HG02970 (cell line): ENCODE results near the gene KREMEN1.

Source experiments
- ATAC-seq: cut with Tn5 transposase; IDR thresholded peaks from one replicate; pipeline ENCODE4 v1.9.1; 2021; ENCODE audit warnings: mild to moderate bottlenecking, moderate library complexity, moderate number of reproducible peaks; ENCODE audit not compliant: unreplicated experiment, low FRiP score

The KREMEN1 gene

DNA sequence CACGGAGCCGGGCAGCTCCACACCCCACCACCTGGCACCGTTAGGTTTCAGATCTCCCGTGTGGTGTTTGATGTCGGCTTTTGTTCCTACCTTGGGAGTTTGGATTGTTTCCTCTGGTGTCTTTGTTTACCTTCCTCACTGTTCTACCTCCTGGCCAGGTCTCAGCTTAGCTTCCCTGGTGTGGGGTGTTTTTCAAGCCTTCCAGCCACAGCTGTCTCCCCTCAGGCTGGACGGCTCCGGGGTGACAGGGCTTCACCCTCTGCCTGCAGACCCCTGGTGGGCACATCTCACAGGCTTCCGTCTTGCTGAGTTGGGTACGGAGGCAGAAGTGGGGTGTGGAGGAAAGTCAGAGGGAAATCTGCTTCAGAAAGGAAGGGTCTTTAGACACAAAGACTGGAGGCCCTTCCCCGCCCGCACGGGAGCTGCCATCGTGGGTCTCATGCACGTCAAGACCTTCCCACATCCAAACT is 73.3 kb downstream of the KREMEN1 start:
- ATAC-seq, result no peak

DNA sequence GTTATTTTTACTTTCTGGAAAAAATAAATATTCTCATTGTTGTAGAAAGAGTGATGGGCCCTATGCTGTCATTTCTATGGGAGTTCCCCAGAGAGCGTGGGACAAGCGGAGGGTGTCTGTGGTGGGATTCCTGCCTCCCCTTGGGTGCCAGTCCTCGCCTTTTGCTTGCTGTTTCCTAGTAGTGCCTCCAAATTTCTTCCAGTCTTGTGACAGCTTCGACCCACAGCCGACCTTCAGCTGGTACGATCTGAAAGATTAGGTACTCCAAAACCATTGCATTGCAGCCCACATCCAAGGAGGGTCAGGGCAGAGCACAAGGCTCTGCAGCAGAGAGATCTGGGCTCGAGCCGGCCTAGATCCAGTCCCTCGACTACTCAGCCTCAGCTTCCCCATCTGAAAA is 73.9 kb downstream of the KREMEN1 start:
- ATAC-seq, result no peak

- no peak for ATAC-seq
Measured at GRCh38 chr22:29147331-29147899, 74.6 kb downstream of the KREMEN1 start.

DNA sequence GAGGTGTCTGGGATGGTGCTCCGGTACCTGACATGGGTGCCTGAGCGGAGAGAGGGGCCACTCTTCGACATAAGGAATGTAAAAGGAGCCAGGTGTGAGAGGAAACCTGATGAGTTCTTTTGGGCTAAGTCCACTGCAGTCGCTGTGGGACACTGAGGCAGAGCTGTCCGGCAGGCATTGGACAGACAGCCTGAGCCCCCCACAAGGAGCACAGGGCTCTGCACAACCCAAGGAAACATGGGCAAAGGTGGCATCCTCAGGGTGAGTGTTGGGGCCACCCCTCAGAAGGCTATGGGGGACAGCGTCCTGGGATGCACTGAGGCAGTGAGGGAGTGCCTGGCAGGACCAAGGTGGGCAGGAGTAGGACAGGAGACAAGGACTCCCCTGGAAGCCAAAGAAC is 75.2 kb downstream of the KREMEN1 start:
- no peak for ATAC-seq

GRCh38 chr22:29148826-29149225 is 76.0 kb downstream of the KREMEN1 start:
- no peak for ATAC-seq

DNA sequence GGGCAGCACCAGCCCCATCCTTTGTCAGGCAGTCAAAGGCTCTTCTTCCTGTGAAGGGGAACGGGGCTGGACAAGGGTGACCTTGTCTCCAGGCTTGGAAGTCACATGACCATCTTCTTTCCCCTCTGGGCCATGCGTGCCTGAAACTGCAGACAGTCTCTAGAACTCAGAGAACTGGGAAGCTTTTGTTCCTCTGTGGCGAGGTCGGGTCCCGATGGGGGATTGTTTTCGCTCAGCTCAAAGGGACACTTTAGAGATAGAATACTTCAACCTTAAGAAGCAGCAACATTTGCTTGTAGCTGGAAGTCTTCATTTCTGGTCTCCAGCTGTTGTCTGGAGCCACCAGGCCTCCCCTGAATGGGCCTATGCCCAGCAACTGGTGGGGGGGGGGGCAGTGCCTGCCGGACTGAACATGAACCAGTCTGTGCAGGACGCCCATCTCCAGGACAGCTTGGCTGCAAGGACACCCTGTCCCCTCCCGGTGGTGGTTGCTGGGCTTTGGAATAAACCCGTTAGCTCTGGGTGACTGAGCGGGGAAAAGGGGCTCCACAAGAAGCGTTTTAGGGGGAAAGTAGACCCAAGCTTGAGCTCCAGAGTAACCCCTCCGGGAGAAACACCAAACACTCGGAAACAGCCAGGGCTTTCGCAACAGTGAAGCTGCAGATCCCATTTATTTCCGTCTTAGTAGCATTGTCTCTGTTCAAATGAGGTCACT is 77.2 kb downstream of the KREMEN1 start:
- ATAC-seq, result no peak

DNA sequence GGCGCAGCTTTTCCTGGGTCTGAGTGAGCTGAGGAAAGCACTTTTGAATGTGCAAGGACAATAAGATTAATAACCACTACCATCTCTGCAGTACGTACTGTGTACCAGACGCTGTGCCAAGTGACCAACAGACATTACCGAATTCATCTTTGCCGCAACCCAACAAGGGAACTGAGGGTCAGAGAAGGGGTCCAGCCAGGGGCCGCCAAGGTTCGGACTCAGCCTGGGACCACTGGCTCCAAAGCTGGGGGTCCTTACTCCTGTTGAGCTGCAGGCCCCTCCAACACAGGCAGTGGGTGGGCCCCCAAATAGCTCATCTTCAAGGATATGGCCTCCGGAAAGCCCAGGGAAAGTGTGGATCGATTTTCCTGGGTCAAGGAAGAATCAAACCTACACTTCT is 77.9 kb downstream of the KREMEN1 start:
- no peak for ATAC-seq

DNA sequence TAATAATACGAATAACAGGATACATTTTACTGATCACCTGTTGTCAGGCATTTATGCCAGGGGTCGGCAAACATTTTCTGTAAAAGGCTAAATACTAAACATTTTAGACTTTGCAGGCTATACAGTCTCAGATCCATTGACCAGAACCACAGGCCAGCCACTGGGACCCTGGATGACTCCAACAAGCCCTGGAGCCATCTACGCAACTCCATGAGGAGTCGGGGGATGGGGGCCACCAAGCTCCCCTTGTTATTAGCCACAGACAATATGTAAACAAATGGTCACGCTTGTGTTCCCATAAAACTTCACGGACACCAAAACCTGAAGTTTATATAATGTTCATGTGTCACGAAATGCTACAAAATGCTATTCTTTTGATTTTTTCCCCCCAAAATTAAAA is 78.5 kb downstream of the KREMEN1 start:
- no peak for ATAC-seq

GRCh38 chr22:29152045-29152953 is 79.5 kb downstream of the KREMEN1 start:
- ATAC-seq, result no peak

GRCh38 chr22:29152954-29153719 is 80.3 kb downstream of the KREMEN1 start:
- no peak for ATAC-seq

GRCh38 chr22:29154364-29155048 is 81.7 kb downstream of the KREMEN1 start:
- no peak for ATAC-seq

- no peak for ATAC-seq
Measured at GRCh38 chr22:29155966-29156365, 83.1 kb downstream of the KREMEN1 start.

- ATAC-seq, result no peak
Measured at GRCh38 chr22:29156507-29156906, 83.7 kb downstream of the KREMEN1 start.

DNA sequence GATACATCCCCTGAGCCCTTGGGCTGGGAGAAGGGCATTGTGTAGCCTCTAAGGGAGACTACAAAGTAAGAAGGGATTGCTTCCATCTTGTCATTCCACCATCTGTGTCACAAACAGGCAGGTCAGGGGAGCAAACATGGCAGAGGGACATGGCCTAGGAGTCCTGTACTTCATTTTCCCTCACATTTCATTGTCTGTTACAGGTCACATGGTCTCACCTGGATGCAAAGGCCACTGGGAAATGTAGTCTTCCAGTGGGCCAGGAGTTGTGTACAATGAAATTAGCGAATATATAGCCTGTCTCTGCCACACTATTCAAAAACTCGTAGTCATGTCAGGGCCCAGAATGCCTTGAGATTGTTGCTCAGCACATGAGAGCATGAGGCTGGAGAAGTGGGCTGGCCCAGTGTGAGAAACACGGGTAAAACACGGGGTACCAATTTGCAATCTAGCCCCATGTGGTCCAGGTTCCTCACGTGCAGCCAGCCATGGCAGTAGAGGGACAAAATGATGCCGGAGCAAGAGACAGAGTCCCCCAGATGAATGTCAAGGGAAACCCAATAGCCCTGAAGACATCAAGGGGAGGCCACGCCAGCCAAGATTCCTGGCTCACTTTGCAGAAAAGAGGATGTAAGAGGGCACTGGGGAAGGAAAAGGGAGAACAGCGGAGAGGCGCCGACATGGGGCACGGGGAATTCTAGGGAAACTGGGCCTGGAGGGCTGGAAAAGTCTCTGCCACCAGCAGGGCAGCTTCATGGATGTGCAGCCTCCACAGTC is 85.1 kb downstream of the KREMEN1 start:
- ATAC-seq, result no peak

DNA sequence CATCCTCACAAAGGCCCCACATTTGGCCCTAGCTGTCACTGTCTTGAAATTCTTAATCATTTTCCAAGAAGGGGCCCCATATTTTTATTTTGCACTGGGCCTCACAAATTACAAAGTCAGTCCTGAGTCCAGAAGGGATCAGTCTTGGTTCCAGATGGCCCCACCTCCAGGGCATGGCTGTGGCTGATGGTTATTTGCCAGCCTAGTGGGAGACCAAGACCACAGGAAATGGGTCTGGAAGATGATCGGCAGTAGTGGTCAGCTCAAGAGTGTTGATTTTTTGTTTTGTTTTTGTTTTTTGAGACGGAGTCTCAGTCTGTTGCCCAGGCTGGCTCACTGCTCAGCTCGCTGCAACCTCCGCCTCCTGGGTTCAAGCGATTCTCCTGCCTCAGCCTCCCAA is 85.7 kb downstream of the KREMEN1 start:
- ATAC-seq, result no peak

GRCh38 chr22:29163808-29164207 is 91.0 kb downstream of the KREMEN1 start:
- ATAC-seq, result no peak

DNA sequence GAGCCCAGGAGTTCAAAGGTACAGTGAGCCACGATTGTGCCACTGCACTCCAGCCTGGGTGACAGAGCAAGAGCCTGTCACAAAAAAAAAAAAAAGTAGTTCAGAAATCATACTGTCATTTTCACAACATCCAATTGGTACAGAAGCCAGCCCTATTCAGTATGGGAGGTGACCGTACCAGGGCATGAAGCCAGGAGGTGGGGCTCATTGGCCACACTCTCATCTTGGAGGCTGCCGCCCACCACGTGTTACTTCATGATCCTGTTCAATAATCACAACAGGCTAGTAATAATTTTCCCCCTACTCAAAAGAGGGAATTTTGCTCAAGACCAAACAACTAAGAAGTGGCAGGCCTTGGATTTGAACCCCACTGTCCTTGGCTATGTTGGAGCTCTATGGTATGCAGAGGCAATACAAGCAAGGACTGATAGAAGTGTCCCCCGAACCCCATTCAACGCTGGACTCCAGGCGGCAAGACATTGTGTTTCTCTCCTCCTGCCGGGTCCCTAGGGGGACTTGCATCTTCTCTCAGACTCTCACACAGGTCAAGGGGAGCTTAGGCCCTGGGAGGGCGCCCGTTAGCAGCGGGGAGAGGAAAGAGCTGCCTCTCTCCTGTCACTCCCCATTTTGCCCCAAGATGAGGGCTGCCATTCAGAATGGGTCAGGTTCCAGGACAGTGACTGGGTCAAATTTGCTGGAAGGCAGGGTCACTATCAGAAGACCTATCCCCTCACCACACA is 92.7 kb downstream of the KREMEN1 start:
- no peak for ATAC-seq

DNA sequence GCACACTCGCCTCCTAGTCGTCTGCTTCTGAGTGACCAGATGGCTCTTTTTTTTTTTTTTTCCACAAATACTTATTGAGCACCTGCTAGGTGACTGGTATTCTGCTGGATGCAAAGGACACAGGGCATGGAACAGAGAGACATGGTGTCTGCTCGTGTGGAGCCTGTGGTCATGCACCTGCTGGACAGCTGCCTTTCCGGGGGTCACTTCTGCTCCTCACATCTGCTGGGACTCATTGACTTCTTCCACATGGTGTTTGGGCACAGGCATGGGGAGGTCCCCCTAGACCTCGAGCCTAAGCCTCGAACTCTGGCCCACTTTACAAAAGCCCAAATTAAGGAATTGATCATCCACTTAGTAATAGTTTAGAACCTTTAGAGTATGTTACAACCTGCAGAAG is 93.3 kb downstream of the KREMEN1 start:
- no peak for ATAC-seq
